SJSA1 (cell line): ENCODE measurements around the gene SCFD2. TPM values are rescaled to one million over a fixed set of nuclear protein-coding genes. Genes with fewer than 3 reads are reported as not detected.
"Not testable (repeated sequence)": the region's sequence is repeated elsewhere in the genome, so short reads cannot be mapped to it uniquely, and the experiment has no call there.

Experiments used
- DNase-seq, 2 experiments: peaks; one replicate each; pipeline ENCODE4 v3.0.0-alpha.2; 2015 to 2020; ENCODE audit warnings: low spot score in 2 of 2, low read depth in 1 of 2
- H3K27ac ChIP-seq: fragments of 250-450 bp; sonication (Bioruptor Pico); 2 replicates; pipeline ENCODE4 v1.5.1; 2020; ENCODE audit warnings: mild to moderate bottlenecking, moderate library complexity
- H3K27me3 ChIP-seq: fragments of 250-450 bp; sonication (Bioruptor Pico); replicated peaks from 2 replicates; pipeline ENCODE4 v1.5.1; 2020; ENCODE audit warnings: mild to moderate bottlenecking, moderate library complexity
- H3K36me3 ChIP-seq: fragments of 250-450 bp; sonication (Bioruptor Pico); 2 replicates; pipeline ENCODE4 v1.5.1; 2020; ENCODE audit warnings: mild to moderate bottlenecking
- H3K4me1 ChIP-seq: fragments of 250-450 bp; sonication (Bioruptor Pico); replicated peaks from 2 replicates; pipeline ENCODE4 v1.6.1; 2021; ENCODE audit warnings: mild to moderate bottlenecking
- H3K4me3 ChIP-seq: fragments of 250-450 bp; sonication (Bioruptor Pico); 2 replicates; pipeline ENCODE4 v1.5.1; 2020; ENCODE audit warnings: mild to moderate bottlenecking
- H3K9me3 ChIP-seq: fragments of 250-450 bp; sonication (Bioruptor Pico); replicated peaks from 2 replicates; pipeline ENCODE4 v1.5.1; 2020; ENCODE audit warnings: mild to moderate bottlenecking
- total RNA-seq: library from RNA; depleted of rRNA; stranded (reverse); fragments of >200 nt; shearing (Covaris generic); gene quantifications from 2 replicates; pipeline ENCODE4 v1.2.3, GENCODE V29; 2014

The SCFD2 gene
- total RNA-seq, 1 experiment from 2014 or later: 18.5 TPM

- Histone ChIP-seq H3K36me3 (no peaks in the 10 kb centered on the region), H3K9me3 (no peaks in the 10 kb centered on the region), H3K4me3 (no peak overlapping the region), H3K4me1 (peaks cover 4% of the 10 kb centered on the region; the same call in 1 of the 2 replicates), H3K27ac (no peak overlapping the region), H3K27me3 (no peaks in the 10 kb centered on the region)
- DNase-seq: no peak
These were observed 370.4 kb downstream of the SCFD2 start for GRCh38 chr4:52995360-52996030.

GRCh38 chr4:52994567-52994966 lies 371.3 kb downstream of the SCFD2 start:
- Histone ChIP-seq H3K4me3 (no peak overlapping the region), H3K9me3 (no peaks in the 10 kb centered on the region), H3K36me3 (no peaks in the 10 kb centered on the region), H3K27ac (no peak overlapping the region), H3K4me1 (peaks cover 4% of the 10 kb centered on the region; the same call in 1 of the 2 replicates), H3K27me3 (no peaks in the 10 kb centered on the region)
- DNase-seq: no peak

- no peak overlapping the region for H3K4me3 ChIP-seq
- no peak for DNase-seq
- H3K9me3 ChIP-seq: no peaks in the 10 kb centered on the region
- H3K27me3 ChIP-seq: no peaks in the 10 kb centered on the region
- H3K4me1 ChIP-seq: peaks cover 4% of the 10 kb centered on the region; the same call in 1 of the 2 replicates
- no peak overlapping the region for H3K27ac ChIP-seq
- H3K36me3 ChIP-seq: no peaks in the 10 kb centered on the region
These were observed 372.1 kb downstream of the SCFD2 start for GRCh38 chr4:52993771-52994170.

- H3K4me1 ChIP-seq, H3K4me3 ChIP-seq, DNase-seq, H3K36me3 ChIP-seq, H3K27me3 ChIP-seq, H3K27ac ChIP-seq, H3K9me3 ChIP-seq: not testable (repeated sequence)
These were observed 373.3 kb downstream of the SCFD2 start for GRCh38 chr4:52992551-52992950.

- no peak for DNase-seq
- Histone ChIP-seq H3K4me3 (no peak overlapping the region), H3K27ac (no peak overlapping the region), H3K9me3 (no peaks in the 10 kb centered on the region), H3K4me1 (peaks cover 10% of the 10 kb centered on the region), H3K36me3 (no peaks in the 10 kb centered on the region), H3K27me3 (no peaks in the 10 kb centered on the region)
These were observed 374.4 kb downstream of the SCFD2 start for GRCh38 chr4:52991472-52991871.

GRCh38 chr4:52990706-52991105 lies 375.2 kb downstream of the SCFD2 start:
- no peak for DNase-seq
- H3K27me3 ChIP-seq: no peaks in the 10 kb centered on the region

GRCh38 chr4:52989865-52990264 lies 376.0 kb downstream of the SCFD2 start:
- Histone ChIP-seq H3K4me3 (no peak overlapping the region), H3K27me3 (no peaks in the 10 kb centered on the region), H3K9me3 (no peaks in the 10 kb centered on the region), H3K27ac (no peak overlapping the region), H3K4me1 (peaks cover 6% of the 10 kb centered on the region), H3K36me3 (no peaks in the 10 kb centered on the region)
- no peak for DNase-seq

More at GRCh38 chr4:52990706-52991105, 375.2 kb downstream of the SCFD2 start:
- no peaks in the 10 kb centered on the region for H3K36me3 ChIP-seq
- H3K9me3 ChIP-seq: no peaks in the 10 kb centered on the region
- no peak overlapping the region for H3K4me3 ChIP-seq
- no peak overlapping the region for H3K27ac ChIP-seq
- peaks cover 9% of the 10 kb centered on the region for H3K4me1 ChIP-seq

GRCh38 chr4:52987392-52988056 lies 378.3 kb downstream of the SCFD2 start:
- no peaks in the 10 kb centered on the region for H3K27me3 ChIP-seq
- DNase-seq: peak in 1 of 2 experiments; percentile 33
- no peak overlapping the region for H3K4me3 ChIP-seq
- no peaks in the 10 kb centered on the region for H3K9me3 ChIP-seq
- H3K4me1 ChIP-seq: peaks cover 13% of the 10 kb centered on the region
- no peaks in the 10 kb centered on the region for H3K36me3 ChIP-seq
- H3K27ac ChIP-seq: no peak overlapping the region

GRCh38 chr4:52984462-52984881 lies 381.4 kb downstream of the SCFD2 start:
- peaks cover 13% of the 10 kb centered on the region for H3K4me1 ChIP-seq

GRCh38 chr4:52983563-52984303 lies 382.1 kb downstream of the SCFD2 start:
- H3K4me3 ChIP-seq: no peak overlapping the region
- H3K9me3 ChIP-seq: no peaks in the 10 kb centered on the region
- H3K4me1 ChIP-seq: peaks cover 13% of the 10 kb centered on the region
- no peaks in the 10 kb centered on the region for H3K36me3 ChIP-seq
- no peaks in the 10 kb centered on the region for H3K27me3 ChIP-seq
- peak in 1 of 2 experiments; percentile 53 for DNase-seq
- no peak overlapping the region for H3K27ac ChIP-seq

More at GRCh38 chr4:52984462-52984881, 381.4 kb downstream of the SCFD2 start:
- peak in 1 of 2 experiments; percentile 16 for DNase-seq
- H3K9me3 ChIP-seq: no peaks in the 10 kb centered on the region
- H3K4me3 ChIP-seq: no peak overlapping the region
- no peak overlapping the region for H3K27ac ChIP-seq
- H3K27me3 ChIP-seq: no peaks in the 10 kb centered on the region
- H3K36me3 ChIP-seq: no peaks in the 10 kb centered on the region

- H3K36me3 ChIP-seq: no peaks in the 10 kb centered on the region
- no peak for DNase-seq
These were observed 382.9 kb downstream of the SCFD2 start for GRCh38 chr4:52982946-52983340.

GRCh38 chr4:52982255-52982945 lies 383.5 kb downstream of the SCFD2 start:
- Histone ChIP-seq H3K4me1 (peaks cover 9% of the 10 kb centered on the region), H3K27ac (no peak overlapping the region), H3K4me3 (no peak overlapping the region), H3K9me3 (no peaks in the 10 kb centered on the region), H3K36me3 (no peaks in the 10 kb centered on the region), H3K27me3 (no peaks in the 10 kb centered on the region)
- peak in 1 of 2 experiments; percentile 30 for DNase-seq

More at GRCh38 chr4:52982946-52983340, 382.9 kb downstream of the SCFD2 start:
- no peaks in the 10 kb centered on the region for H3K9me3 ChIP-seq
- H3K4me3 ChIP-seq: no peak overlapping the region
- no peaks in the 10 kb centered on the region for H3K27me3 ChIP-seq
- no peak overlapping the region for H3K27ac ChIP-seq
- H3K4me1 ChIP-seq: peaks cover 13% of the 10 kb centered on the region

- Histone ChIP-seq H3K9me3 (no peaks in the 10 kb centered on the region), H3K4me1 (peaks cover 7% of the 10 kb centered on the region; the same call in 1 of the 2 replicates), H3K36me3 (no peaks in the 10 kb centered on the region), H3K27me3 (no peaks in the 10 kb centered on the region), H3K27ac (no peak overlapping the region), H3K4me3 (no peak overlapping the region)
- no peak for DNase-seq
These were observed 385.9 kb downstream of the SCFD2 start for GRCh38 chr4:52979821-52980590.
